Lower leg skin (tissue), 4 donors: ENCODE data around the gene AP1M2. TPM values are rescaled to one million over a fixed set of nuclear protein-coding genes. Genes with fewer than 3 reads are reported as not detected.
"Not testable (repeated sequence)": the region's sequence is repeated elsewhere in the genome, so short reads cannot be mapped to it uniquely, and the experiment has no call there.

Experiments used
- DNase-seq, 2 donors: peaks; one replicate each; pipeline ENCODE4 v3.0.0-alpha.2; 2019; ENCODE audit warnings: low spot score in 2 of 2
- H3K4me3 ChIP-seq: fragments of 200-600 bp; sonication (generic); 2 replicates; pipeline ENCODE4 v1.5.1; 2017; ENCODE audit warnings: mild to moderate bottlenecking, low read depth; ENCODE audit not compliant: poor library complexity, severe bottlenecking
- CTCF ChIP-seq, 3 donors: fragments of 450-650 bp; IDR thresholded peaks; one replicate each; pipeline ENCODE4 v1.5.1; 2016; ENCODE audit warnings: antibody characterized with exemption in 3 of 3, mild to moderate bottlenecking in 3 of 3, moderate library complexity in 2 of 3
- POLR2A ChIP-seq, 2 donors: fragments of 450-650 bp; IDR thresholded peaks; one replicate each; pipeline ENCODE4 v1.6.1; 2016 to 2017; ENCODE audit warnings: antibody characterized with exemption in 2 of 2, mild to moderate bottlenecking in 1 of 2, moderate library complexity in 1 of 2
- WGBS, 2 donors: methylation state at CpG; one replicate each; pipeline ENCODE4 v1.1.5; 2018; 5-methylcytosine and 5-hydroxymethylcytosine counted together
- intact Hi-C: fragments of 100-400 bp; cut with DNase I; formaldehyde crosslinking; loops from one replicate; pipeline ENCODE4 v1.15.0; 2023; ENCODE audit warnings: low total_unique reads
- total RNA-seq, 4 donors: library from RNA; depleted of rRNA; stranded (reverse); fragments of >200 nt; gene quantifications; one replicate each; pipeline ENCODE4 v1.1.0, GENCODE V29; 2016

AP1M2 gene
- total RNA-seq, 4 donors from 2014 or later: 61.3 to 70.3 (median 63.8) TPM

- WGBS, 2 donors: 62% methylated on average over 30 of the region's 30 CpGs
- TF ChIP-seq CTCF (IDR thresholded peaks at IDR 0.05) (no peak), POLR2A (IDR thresholded peaks at IDR 0.05) (no peak)
- intact Hi-C loops: loop anchor here (10.0 kb wide), 1 partner anchor 50 kb away; the partner anchor contains the start of gene KEAP1
- no peak overlapping the region for H3K4me3 ChIP-seq
- no peak for DNase-seq
Observed at GRCh38 chr19:10554760-10555609, 32.1 kb downstream of the AP1M2 start.

- TF ChIP-seq POLR2A (IDR thresholded peaks at IDR 0.05): no peak
- no peak for TF ChIP-seq CTCF (IDR thresholded peaks at IDR 0.05)
- intact Hi-C loops: loop anchor here (10.0 kb wide), 1 partner anchor 49 kb away; the partner anchor contains the start of gene KEAP1
- no peak for DNase-seq
- no peak overlapping the region for H3K4me3 ChIP-seq
- 37 to 40% methylated on average over 11 to 12 of the region's 12 CpGs for WGBS, 2 donors
Observed at GRCh38 chr19:10553943-10554381, 33.1 kb downstream of the AP1M2 start.

GRCh38 chr19:10553087-10553667, 33.9 kb downstream of the AP1M2 start:
- H3K4me3 ChIP-seq: no peak overlapping the region
- 73% methylated on average over 11 to 13 of the region's 13 CpGs for WGBS, 2 donors
- intact Hi-C loops: loop anchor here (10.0 kb wide), 1 partner anchor 48 kb away; the partner anchor contains the start of gene KEAP1
- DNase-seq: no peak
- TF ChIP-seq POLR2A (IDR thresholded peaks at IDR 0.05) (no peak), CTCF (IDR thresholded peaks at IDR 0.05) (no peak)

- H3K4me3 ChIP-seq: no peak overlapping the region
- intact Hi-C loops: loop anchor here (10.0 kb wide), 1 partner anchor 48 kb away; the partner anchor contains the start of gene KEAP1
- no peak for TF ChIP-seq CTCF (IDR thresholded peaks at IDR 0.05)
- TF ChIP-seq POLR2A (IDR thresholded peaks at IDR 0.05): no peak
- WGBS, 2 donors: 85 to 88% methylated on average over 11 to 12 of the region's 12 CpGs
- DNase-seq: no peak
Observed at GRCh38 chr19:10552510-10553053, 34.5 kb downstream of the AP1M2 start.

- no peak overlapping the region for H3K4me3 ChIP-seq
- no peak for TF ChIP-seq CTCF (IDR thresholded peaks at IDR 0.05)
- intact Hi-C loops: loop anchor here (10.0 kb wide), 1 partner anchor 47 kb away; the partner anchor contains the start of gene KEAP1
- WGBS, 2 donors: 88 to 95% methylated on average over 12 of the region's 12 CpGs
- DNase-seq: no peak
Observed at GRCh38 chr19:10551698-10552301, 35.3 kb downstream of the AP1M2 start.

- not testable (repeated sequence) for H3K4me3 ChIP-seq, DNase-seq
- intact Hi-C loops: loop anchor here (10.0 kb wide), 1 partner anchor 46 kb away; the partner anchor contains the start of gene KEAP1
- 91% methylated on average over 9 of the region's 9 CpGs for WGBS, 2 donors
Observed at GRCh38 chr19:10551006-10551405, 36.1 kb downstream of the AP1M2 start.
